Stimulated activated CD4-positive, alpha-beta T cell treated with anti-CD3 and anti-CD28 coated beads, Interleukin-4, amount 100 ng/mL, for 24 hours (primary cell): Measurements from ENCODE around the gene EPHB2.
"Not testable (repeated sequence)": the region's sequence is repeated elsewhere in the genome, so short reads cannot be mapped to it uniquely, and the experiment has no call there.

Experiments used
- DNase-seq: peaks from one replicate; pipeline ENCODE4 v3.0.0-alpha.2; 2020

Gene EPHB2

GRCh38 chr1:22843441-22844183, 133.0 kb downstream of the EPHB2 start:
- not testable (repeated sequence) for DNase-seq

DNA sequence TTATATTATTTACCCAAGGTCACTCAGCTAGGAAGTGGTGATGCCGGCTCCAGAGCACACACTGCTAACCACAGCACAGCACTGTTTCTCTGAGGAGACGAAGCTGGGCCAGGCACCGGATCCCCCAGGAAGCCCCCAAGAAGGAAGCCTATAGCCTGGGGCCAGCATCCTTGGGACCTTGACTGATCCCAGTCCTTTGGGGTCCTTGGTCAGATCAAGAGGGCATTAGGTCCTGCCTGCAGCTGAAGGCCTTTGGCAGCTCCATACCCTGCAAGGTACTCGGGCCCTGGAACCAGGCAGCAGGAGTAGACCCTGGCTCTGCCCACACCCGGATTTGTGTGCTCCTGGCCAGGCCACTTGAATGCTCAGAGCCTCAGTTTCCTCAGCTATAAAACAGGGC, 134.0 kb downstream of the EPHB2 start:
- no peak for DNase-seq

DNA sequence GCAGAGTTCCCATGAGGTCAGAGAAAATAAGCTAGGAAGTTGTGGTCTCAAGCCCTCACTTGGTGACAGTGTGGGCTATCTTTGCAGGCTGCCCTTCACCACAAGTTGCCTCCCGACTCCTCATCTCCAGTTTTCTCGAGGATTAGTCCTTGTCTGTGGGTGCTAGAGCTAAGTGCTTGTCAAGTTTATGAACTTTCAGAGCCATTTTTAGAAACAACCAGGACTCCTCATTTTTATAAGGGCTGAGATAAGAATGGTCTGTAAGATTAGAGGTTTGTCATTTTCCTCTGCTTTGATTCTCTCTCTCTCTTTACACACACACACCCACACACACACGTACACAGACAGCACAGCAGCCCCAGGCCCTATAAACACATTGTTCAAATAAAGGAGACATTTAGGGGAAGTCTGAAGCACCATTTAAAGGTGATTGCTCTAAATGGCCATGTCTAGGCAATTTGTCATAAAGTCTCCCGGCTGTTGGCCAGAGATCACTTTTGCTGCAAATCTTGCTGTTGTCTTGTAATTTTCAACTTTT, 134.8 kb downstream of the EPHB2 start:
- DNase-seq: no peak

GRCh38 chr1:22846458-22846857, 135.8 kb downstream of the EPHB2 start:
- no peak for DNase-seq

DNA sequence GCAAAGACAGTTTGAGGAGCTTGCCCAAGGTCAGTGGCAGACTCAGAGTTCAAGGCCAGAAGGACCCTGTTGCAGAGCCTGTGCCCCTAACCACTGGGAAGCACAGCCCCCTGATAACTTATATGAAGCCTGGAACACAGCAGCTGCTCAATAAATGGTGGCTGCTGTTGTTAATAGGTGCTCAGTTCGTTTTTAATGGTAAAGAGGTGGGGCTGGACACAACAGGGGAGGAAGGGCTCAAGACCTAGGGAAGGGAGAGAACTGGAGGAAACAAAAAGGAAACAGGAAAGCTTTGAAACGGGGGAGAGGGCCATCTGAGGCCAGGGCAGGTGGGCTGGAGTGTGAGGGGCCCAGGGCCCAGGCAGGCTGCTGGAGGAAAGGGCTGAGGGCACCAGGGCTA, 136.6 kb downstream of the EPHB2 start:
- no peak for DNase-seq

DNA sequence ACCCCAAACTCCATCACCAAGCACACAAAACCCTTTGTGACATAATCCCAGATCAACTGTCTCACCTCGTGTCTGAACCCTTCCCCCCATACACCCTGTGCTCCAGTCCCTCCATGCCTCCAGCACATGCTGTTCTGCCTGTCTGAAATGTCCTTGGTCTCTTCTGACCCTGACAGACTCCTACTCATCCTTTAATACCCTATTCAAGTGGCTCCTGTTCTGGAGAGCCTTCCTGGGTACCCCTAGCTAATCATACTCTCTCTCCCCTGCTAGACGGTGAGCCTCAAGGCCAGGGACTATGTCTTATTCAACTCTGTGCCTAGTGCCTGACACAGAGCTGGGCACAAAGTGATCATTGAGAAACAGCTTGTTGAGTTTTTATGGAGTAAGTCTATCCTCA, 137.1 kb downstream of the EPHB2 start:
- DNase-seq: no peak

GRCh38 chr1:22848405-22848804, 137.8 kb downstream of the EPHB2 start:
- no peak for DNase-seq

DNA sequence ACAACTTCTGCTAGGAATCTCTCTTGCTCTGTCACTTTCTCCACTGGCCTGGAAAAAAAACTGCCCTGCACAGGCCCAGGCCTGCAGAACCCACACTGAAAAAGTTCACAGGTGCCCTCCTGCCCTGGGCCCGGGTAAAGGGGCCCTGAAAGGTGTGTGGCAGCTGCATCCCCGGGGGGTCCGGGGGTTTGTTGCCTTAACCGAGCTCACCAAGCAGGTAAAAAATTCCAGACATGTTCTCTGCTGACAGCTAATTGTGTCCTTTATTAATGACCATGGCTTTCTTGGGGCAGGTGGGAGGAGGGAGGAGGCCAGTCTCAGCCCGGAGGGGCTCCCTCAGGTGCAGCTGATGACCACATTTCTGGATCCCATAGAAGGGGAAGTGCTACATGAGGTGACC, 139.1 kb downstream of the EPHB2 start:
- DNase-seq: no peak

GRCh38 chr1:22850281-22850680, 139.6 kb downstream of the EPHB2 start:
- DNase-seq: no peak

- DNase-seq: no peak
These were observed 140.0 kb downstream of the EPHB2 start for GRCh38 chr1:22850681-22851080.

DNA sequence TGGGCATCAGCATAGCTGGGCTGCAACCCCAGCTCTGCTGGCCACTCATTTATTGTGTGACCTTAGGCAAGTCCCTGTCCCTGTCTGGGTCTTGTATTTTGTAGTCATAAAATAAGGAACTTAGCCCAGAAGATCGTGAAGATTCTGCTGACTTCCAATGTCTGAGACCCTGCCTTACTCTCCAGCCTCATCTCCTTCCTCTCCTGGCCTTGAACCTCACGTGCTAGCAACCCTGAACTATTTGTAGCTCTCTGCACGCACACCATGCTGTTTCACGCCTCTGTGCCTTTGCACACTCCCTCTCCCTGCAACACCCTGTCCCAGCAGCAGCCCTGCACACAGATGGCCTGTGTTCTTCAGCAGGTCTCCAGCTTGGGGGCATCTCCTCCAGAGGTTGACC, 140.9 kb downstream of the EPHB2 start:
- no peak for DNase-seq

GRCh38 chr1:22852144-22852655, 141.6 kb downstream of the EPHB2 start:
- DNase-seq: no peak

- no peak for DNase-seq
These were observed 143.1 kb downstream of the EPHB2 start for GRCh38 chr1:22853651-22854185.

- DNase-seq: no peak
These were observed 144.3 kb downstream of the EPHB2 start for GRCh38 chr1:22854688-22855565.

GRCh38 chr1:22855668-22856606, 145.3 kb downstream of the EPHB2 start:
- DNase-seq: no peak

DNA sequence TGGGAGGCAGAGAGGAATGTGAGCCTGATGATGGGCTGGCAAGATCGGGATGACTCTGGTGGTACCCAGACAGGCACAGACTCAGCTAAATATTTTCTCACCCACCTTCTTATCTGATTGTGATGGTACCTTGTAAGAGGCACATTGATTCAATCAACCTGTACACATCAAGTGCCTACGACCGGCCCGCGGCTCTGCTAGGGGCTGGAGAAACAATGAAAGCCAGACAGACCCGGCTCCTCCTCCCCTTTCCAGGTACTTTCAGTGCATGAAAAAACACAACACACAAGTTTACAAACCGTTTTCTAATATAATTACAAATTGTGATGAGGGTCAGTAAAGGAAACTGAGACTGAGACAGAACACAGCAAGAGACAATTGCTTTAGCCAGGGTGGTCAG, 147.0 kb downstream of the EPHB2 start:
- no peak for DNase-seq

DNA sequence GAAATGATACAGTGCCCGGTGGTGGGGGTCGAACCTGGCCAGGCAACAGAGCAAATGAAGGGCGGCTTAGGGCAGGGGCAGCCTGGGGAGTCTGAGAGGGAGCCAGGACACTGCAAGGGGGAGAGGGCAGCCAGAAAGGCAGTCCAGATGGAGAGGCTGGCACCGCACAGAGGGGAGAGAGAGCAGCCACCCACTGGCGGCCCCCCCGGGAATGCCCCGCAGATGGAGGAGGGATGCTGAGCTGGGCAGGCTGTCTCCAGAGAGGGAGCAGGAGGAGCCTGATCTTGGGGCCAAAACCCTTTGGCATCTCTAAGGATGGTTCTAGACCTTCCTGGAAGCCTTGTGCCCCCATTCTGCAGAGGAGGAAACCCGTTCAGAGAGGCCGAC, 149.8 kb downstream of the EPHB2 start:
- DNase-seq: no peak

GRCh38 chr1:22860883-22861385, 150.3 kb downstream of the EPHB2 start:
- no peak for DNase-seq

DNA sequence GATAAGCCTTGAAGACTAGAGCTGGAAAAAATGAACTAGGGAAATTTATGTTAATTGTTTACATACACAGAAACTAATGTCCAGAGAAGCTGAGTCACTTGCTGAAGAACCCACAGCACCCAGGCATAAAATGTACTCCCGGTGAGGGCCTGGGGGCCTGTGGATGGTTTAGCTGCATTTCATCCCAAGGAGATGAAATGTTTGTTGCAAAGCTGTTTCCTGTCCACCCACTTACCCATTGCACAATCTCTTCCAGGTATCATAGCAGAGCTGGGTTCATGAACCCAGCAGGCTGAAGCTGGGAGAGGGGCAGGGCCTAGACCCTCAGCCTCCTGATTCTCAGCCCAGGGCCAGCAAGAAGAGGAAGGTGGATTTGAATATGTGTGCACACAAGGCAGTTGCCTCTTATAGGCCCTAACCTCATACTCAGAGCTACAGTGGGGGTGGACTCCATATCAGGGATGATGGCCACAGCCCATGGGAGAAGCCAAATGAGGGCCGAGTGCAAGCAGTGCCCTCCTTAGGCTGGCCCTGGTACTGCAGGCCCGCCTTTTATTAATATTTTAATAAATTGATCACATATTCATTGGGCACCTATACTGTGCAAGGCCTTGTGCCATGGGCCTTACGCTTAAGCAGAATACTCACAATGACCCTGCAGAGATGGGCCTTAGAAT, 151.3 kb downstream of the EPHB2 start:
- no peak for DNase-seq

DNA sequence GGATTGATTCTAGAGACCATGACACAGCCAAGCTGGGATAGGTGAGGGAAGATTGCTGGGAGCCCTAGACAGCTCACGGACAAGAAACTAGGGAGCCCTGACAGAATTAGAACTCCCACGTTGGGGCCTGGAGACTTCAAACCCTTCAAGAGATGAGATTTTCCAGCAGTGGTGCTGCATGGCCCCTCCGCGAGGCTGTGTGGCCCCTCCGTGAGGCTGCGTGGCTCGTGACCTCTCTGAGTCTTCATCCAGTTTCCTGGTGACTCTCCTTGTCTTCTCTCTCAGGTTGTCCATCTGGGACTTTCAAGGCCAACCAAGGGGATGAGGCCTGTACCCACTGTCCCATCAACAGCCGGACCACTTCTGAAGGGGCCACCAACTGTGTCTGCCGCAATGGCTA, 152.1 kb downstream of the EPHB2 start:
- DNase-seq: no peak

GRCh38 chr1:22863766-22864165, 153.1 kb downstream of the EPHB2 start:
- DNase-seq: no peak

GRCh38 chr1:22864886-22865285, 154.2 kb downstream of the EPHB2 start:
- no peak for DNase-seq
